Esophagus squamous epithelium (tissue), 4 donors: Measurements from ENCODE around the gene SHQ1.

Experiments
- CTCF ChIP-seq, 6 experiments: fragments of 450-650 bp in 4 of 6; fragments of 200-600 bp in 2 of 6; sonication (generic) in 2 of 6; IDR thresholded peaks; one replicate each; pipeline ENCODE4 v1.5.1; 2016 to 2019; ENCODE audit warnings: antibody characterized with exemption in 6 of 6, mild to moderate bottlenecking in 4 of 6, moderate library complexity in 4 of 6
- POLR2A ChIP-seq, 4 donors: fragments of 450-650 bp; IDR thresholded peaks; one replicate each; pipeline ENCODE4 v1.6.1; 2017; ENCODE audit warnings: antibody characterized with exemption in 4 of 4, mild to moderate bottlenecking in 4 of 4, moderate library complexity in 3 of 4

- TF ChIP-seq POLR2A (IDR thresholded peaks at IDR 0.05) (no peak), CTCF (IDR thresholded peaks at IDR 0.05) (no peak)
Observed at GRCh38 chr3:72724070-72724469, 124.2 kb downstream of the SHQ1 start.
